Measurements from ENCODE around the gene REPIN1.
A peak's percentile ranks its signal among the peaks of the same experiment; 100 is the strongest.

Gene REPIN1

DNA sequence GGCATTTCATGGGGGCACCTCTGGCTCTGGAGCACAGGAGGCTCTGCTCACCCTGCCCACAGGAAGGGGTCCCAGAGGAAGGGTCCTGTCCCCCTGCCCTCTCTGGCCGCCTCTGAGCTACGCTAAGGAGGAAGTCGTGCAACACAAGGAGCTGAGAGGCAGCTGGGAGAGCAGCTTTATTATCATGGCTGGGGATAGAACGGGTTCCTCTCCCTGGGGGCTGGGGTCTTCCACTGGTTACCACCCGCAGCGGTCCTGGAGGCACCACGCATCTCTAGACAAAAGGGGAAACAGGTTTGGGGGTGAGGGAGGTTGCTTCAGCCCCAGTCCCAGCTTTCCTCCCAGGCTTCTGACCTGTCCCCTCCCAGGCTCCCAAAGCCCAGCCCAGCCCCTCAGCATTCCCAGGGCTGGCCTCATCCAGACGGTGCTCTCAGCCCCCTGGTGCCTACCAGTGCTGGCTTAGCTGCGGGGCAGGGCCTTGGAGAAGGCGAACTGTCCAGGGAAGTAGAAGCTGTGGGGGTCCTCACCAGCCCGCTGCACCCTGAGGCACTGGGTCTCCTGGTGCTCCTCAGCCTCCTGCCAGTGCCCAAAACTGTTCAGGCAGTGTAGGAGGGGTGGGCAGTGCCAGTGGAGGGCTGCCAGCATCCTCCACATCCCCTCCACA lies 30.3 kb upstream of the REPIN1 start:
- no peaks in the 10 kb centered on the region for H3K9me3 ChIP-seq (ENCODE audit: insufficient read depth, low read depth, low read length)
- peaks cover 47% of the 10 kb centered on the region for H3K36me3 ChIP-seq (ENCODE audit: insufficient read depth, low read depth, low read length)
- H3K27me3 ChIP-seq (ENCODE audit: insufficient read depth, low read length) = peaks cover 24% of the 10 kb centered on the region
- H3K27ac ChIP-seq (ENCODE audit: low read length) = no peak overlapping the region
- no peak overlapping the region for H3K4me3 ChIP-seq (ENCODE audit: low read length)
- H3K4me1 ChIP-seq (ENCODE audit: insufficient read depth, low read length) = peaks cover 24% of the 10 kb centered on the region
- H3K9ac ChIP-seq (ENCODE audit: low read depth, low read length) = no peak overlapping the region

DNA sequence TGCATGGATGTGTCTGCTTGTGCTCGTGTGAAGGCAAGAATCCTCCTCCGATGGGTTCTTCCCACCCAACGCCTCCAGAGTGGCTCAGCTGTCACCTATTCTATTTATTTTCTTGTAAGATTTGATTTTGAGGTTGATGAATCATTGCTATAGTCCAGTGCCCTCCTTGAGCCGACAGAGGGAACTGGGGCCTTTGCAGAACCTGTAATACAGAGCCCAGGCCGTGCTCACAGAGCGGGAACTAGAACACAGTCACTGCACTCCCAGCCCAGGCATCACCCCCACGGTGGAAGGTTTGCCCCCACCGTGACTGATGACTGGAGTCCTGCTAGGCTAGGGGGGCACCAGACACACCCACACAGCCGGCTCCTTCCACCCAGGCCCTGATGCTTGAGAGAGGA lies 29.2 kb upstream of the REPIN1 start:
- Histone ChIP-seq H3K4me1 (ENCODE audit: insufficient read depth, low read length) (peaks cover 24% of the 10 kb centered on the region), H3K27me3 (ENCODE audit: insufficient read depth, low read length) (peaks cover 34% of the 10 kb centered on the region), H3K9ac (ENCODE audit: low read depth, low read length) (peak overlapping the region; percentile 68; the same call in 1 of the 2 replicates)

DNA sequence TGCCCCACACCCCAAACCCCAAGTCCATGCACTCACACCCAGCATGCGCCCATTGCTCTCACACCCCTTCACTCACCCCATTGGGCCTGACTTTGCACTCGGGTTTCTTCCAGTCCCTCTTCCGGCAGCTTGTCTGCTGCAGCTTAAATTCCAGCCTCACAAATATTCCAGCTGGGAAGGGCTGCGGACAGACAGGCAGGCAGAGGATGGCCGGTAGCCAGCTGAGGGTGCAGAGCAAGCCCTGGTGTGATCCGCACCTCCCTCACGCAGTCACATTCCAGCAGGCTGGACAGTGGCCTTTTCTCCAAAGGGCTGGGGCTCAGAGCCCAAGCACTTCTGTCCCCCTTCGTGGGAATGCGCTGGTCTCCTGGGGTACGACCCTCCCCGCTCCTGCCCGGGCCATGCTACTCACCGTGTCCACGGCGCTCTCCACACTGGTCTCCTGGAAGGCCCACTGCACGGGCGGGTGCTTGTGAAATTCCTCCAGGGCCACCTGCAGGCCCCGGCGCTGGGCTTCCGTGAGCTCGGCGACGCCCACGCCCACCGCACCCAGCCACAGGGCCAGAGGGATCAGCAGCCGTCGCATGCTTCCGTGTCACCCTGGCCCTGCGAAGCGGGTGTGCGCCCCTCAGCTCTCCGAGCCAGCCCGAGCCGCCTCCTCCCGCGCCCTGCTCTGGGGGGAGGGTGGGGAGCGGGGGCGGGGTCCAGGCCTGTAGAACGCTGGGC lies 28.4 kb upstream of the REPIN1 start:
- H3K9ac ChIP-seq (ENCODE audit: low read depth, low read length) = peak overlapping the region; percentile 79; the same call in 1 of the 2 replicates
- peak overlapping the region; percentile 79 for H3K4me3 ChIP-seq (ENCODE audit: low read length)
- H3K4me1 ChIP-seq (ENCODE audit: insufficient read depth, low read length) = peaks cover 23% of the 10 kb centered on the region
- peaks cover 34% of the 10 kb centered on the region for H3K27me3 ChIP-seq (ENCODE audit: insufficient read depth, low read length)
- H3K36me3 ChIP-seq (ENCODE audit: insufficient read depth, low read depth, low read length) = peaks cover 39% of the 10 kb centered on the region
- H3K27ac ChIP-seq (ENCODE audit: low read length) = no peak overlapping the region
- no peaks in the 10 kb centered on the region; the same call in 1 of the 2 replicates for H3K9me3 ChIP-seq (ENCODE audit: insufficient read depth, low read depth, low read length)

More for the DNA sequence above, 29.2 kb upstream of the REPIN1 start:
- Histone ChIP-seq H3K9me3 (ENCODE audit: insufficient read depth, low read depth, low read length) (no peaks in the 10 kb centered on the region; the same call in 1 of the 2 replicates), H3K27ac (ENCODE audit: low read length) (no peak overlapping the region), H3K36me3 (ENCODE audit: insufficient read depth, low read depth, low read length) (peaks cover 39% of the 10 kb centered on the region), H3K4me3 (ENCODE audit: low read length) (peak overlapping the region; percentile 79; the same call in 1 of the 2 replicates)

DNA sequence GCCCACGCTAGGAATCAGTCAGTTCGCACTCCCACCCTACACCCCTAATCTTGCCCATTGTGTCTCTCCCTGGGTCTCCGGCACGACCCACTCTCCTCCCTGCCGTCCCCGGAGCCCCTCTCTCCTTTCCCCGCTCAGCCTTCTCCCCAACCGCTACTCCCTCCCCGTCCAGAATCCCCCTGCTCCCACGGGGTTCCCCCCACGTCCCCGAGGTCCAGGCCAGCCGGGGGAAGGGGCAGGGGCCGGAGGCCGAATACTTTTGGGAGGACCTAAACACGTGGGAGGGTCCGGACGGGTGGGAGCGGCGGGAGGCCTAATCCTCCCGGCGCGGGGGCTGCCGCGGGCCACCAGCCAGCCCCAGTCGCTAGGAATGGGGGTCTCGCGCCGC lies 27.8 kb upstream of the REPIN1 start:
- Histone ChIP-seq H3K27me3 (ENCODE audit: insufficient read depth, low read length) (peaks cover 34% of the 10 kb centered on the region), H3K27ac (ENCODE audit: low read length) (no peak overlapping the region), H3K36me3 (ENCODE audit: insufficient read depth, low read depth, low read length) (peaks cover 36% of the 10 kb centered on the region), H3K4me3 (ENCODE audit: low read length) (peak overlapping the region; percentile 79), H3K4me1 (ENCODE audit: insufficient read depth, low read length) (peaks cover 16% of the 10 kb centered on the region), H3K9me3 (ENCODE audit: insufficient read depth, low read depth, low read length) (no peaks in the 10 kb centered on the region; the same call in 1 of the 2 replicates), H3K9ac (ENCODE audit: low read depth, low read length) (peak overlapping the region; percentile 79; the same call in 1 of the 2 replicates)

DNA sequence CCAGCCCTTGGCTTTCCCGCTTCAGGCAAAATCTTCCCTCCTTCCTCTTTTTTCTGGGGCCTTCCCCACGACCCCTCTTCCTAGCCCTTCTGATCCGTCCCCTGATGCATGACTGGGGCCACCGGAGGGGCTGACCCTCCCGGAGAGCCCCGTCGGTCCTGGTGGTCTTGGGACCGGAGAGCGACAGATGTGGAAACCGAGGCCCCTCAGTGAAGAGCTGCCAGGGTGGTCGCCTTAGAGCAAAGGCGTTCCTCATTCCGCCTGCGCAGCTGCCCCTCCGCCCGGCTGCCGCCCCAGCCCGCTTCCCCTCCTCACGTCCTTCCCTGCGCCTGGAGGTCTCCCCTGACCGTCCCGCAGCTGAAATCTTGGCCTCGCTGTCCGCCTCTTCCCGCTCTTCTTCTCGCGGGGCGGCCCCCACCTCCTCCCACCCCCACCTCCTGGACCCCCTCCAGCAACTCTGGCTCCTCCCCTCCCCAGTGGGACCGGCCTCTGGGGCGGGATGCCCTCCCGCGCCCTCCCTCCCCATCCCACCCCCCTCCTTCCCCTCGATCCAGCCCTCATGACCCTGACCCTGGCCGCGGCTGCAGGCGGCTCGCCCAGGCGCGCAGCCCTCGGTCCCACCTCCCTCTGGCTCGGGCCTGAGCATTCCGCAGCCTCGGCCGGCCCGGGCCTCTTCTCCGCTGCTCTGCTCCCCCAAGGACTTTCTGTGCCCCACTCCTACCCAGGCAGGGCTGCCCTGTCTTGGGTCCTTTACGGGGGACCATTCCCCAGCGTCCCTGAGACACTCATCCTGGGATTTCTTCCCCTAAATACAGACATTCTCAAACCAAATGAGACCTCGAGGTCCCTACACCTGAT lies 27.1 kb upstream of the REPIN1 start, which contains the start of gene RARRES2:
TSS of gene RARRES2 (minus strand) at position 367 of the 858 bp plus-strand sequence. CDS start 1,020 bp downstream, outside the sequence.
- H3K4me1 ChIP-seq (ENCODE audit: insufficient read depth, low read length) = peaks cover 10% of the 10 kb centered on the region; the same call in 1 of the 2 replicates
- H3K9ac ChIP-seq (ENCODE audit: low read depth, low read length) = peak within 1 kb of the TSS; percentile 79; the same call in 1 of the 2 replicates
- no peaks in the 10 kb centered on the region; the same call in 1 of the 2 replicates for H3K9me3 ChIP-seq (ENCODE audit: insufficient read depth, low read depth, low read length)
- H3K27me3 ChIP-seq (ENCODE audit: insufficient read depth, low read length) = peaks cover 34% of the 10 kb centered on the region
- no peak within 1 kb of the TSS for H3K27ac ChIP-seq (ENCODE audit: low read length)
- peak within 1 kb of the TSS; percentile 79 for H3K4me3 ChIP-seq (ENCODE audit: low read length)
- peaks cover 30% of the 10 kb centered on the region for H3K36me3 ChIP-seq (ENCODE audit: insufficient read depth, low read depth, low read length)

DNA sequence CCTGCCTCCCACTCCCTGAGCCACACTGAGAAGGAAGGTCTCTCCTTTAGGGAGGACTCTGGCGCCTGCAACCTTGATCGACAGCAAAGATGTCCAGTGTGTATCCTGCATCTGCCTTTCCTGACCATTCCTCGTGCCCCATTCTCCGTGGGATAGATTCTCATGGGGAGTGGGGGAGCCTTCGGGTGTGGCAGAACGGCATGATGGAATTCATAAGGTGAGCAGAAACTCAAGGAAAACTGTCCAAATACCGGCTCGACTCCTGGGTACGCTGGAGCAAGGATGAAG lies 26.6 kb upstream of the REPIN1 start:
- peaks cover 34% of the 10 kb centered on the region for H3K27me3 ChIP-seq (ENCODE audit: insufficient read depth, low read length)
- H3K9me3 ChIP-seq (ENCODE audit: insufficient read depth, low read depth, low read length) = no peaks in the 10 kb centered on the region; the same call in 1 of the 2 replicates
- H3K9ac ChIP-seq (ENCODE audit: low read depth, low read length) = peak overlapping the region; percentile 74; the same call in 1 of the 2 replicates
- H3K4me1 ChIP-seq (ENCODE audit: insufficient read depth, low read length) = peaks cover 8% of the 10 kb centered on the region; the same call in 1 of the 2 replicates
- H3K27ac ChIP-seq (ENCODE audit: low read length) = no peak overlapping the region
- peak overlapping the region; percentile 79 for H3K4me3 ChIP-seq (ENCODE audit: low read length)
- H3K36me3 ChIP-seq (ENCODE audit: insufficient read depth, low read depth, low read length) = peaks cover 24% of the 10 kb centered on the region

DNA sequence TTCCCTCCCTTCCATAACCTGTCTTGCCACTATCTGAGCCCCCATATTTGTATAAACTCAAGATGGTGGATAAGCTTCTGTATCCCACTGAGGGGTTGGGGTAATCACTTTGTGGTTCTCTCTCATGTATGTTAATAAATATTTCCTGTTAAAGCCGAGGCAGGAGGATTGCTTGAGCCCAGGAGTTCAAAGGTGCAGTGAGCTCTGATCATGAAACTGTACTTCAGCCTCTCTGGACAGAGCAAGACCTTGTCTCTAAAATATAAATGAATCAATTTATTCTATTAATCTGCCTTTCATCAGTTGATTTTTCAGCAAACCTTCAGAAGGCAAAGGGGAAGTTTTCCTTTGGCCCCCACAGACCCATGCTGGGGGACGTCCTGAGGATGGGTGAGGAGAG lies 25.4 kb upstream of the REPIN1 start:
- Histone ChIP-seq H3K27me3 (ENCODE audit: insufficient read depth, low read length) (peaks cover 34% of the 10 kb centered on the region), H3K4me3 (ENCODE audit: low read length) (no peak overlapping the region), H3K9ac (ENCODE audit: low read depth, low read length) (no peak overlapping the region), H3K9me3 (ENCODE audit: insufficient read depth, low read depth, low read length) (no peaks in the 10 kb centered on the region; the same call in 1 of the 2 replicates), H3K27ac (ENCODE audit: low read length) (no peak overlapping the region), H3K4me1 (ENCODE audit: insufficient read depth, low read length) (peaks cover 8% of the 10 kb centered on the region; the same call in 1 of the 2 replicates), H3K36me3 (ENCODE audit: insufficient read depth, low read depth, low read length) (peaks cover 12% of the 10 kb centered on the region)

DNA sequence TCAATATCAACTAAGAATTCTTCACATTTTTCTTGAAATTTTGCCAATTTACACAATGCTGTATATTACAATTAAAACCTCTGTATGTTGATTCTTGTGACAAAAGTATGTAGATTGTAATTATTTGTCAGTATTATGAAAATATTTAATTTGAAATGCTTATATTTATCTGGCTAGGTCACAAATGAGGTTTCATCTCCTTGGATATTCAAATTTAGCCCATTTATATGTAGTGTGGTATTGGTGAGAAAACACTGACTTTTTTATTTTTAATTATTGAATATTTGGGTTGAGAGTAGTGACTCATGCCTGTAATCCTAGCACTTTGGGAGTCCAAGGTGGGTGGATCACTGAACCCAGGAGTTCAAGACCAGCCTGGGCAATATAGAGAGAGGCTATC lies 24.3 kb upstream of the REPIN1 start:
- peaks cover 3% of the 10 kb centered on the region for H3K36me3 ChIP-seq (ENCODE audit: insufficient read depth, low read depth, low read length)
- H3K9ac ChIP-seq (ENCODE audit: low read depth, low read length) = no peak overlapping the region
- peaks cover 34% of the 10 kb centered on the region for H3K27me3 ChIP-seq (ENCODE audit: insufficient read depth, low read length)
- H3K4me3 ChIP-seq (ENCODE audit: low read length) = no peak overlapping the region
- no peaks in the 10 kb centered on the region; the same call in 1 of the 2 replicates for H3K9me3 ChIP-seq (ENCODE audit: insufficient read depth, low read depth, low read length)
- no peak overlapping the region for H3K27ac ChIP-seq (ENCODE audit: low read length)
- peaks cover 8% of the 10 kb centered on the region; the same call in 1 of the 2 replicates for H3K4me1 ChIP-seq (ENCODE audit: insufficient read depth, low read length)

DNA sequence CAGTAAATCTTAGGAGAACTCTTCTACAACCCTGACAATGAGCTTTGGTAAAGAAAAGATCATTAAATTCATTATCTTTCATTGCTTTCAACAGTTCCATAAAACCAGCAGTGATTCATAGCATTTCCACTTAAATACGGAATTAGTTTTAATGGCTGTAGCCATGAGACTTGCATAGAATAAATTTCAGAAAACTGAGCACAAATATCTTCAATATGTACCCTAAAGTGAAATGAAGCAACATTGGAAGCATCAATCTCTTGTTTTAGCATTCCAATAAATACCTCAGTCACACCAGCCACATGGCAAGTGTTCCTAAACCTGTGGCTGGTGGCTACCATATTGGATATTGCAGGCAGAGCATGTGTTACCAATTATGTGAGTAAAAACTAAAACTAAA lies 23.6 kb upstream of the REPIN1 start:
- Histone ChIP-seq H3K4me3 (ENCODE audit: low read length) (no peak overlapping the region), H3K27me3 (ENCODE audit: insufficient read depth, low read length) (peaks cover 34% of the 10 kb centered on the region), H3K9ac (ENCODE audit: low read depth, low read length) (no peak overlapping the region), H3K4me1 (ENCODE audit: insufficient read depth, low read length) (peaks cover 8% of the 10 kb centered on the region; the same call in 1 of the 2 replicates), H3K36me3 (ENCODE audit: insufficient read depth, low read depth, low read length) (no peaks in the 10 kb centered on the region), H3K27ac (ENCODE audit: low read length) (no peak overlapping the region), H3K9me3 (ENCODE audit: insufficient read depth, low read depth, low read length) (no peaks in the 10 kb centered on the region; the same call in 1 of the 2 replicates)

DNA sequence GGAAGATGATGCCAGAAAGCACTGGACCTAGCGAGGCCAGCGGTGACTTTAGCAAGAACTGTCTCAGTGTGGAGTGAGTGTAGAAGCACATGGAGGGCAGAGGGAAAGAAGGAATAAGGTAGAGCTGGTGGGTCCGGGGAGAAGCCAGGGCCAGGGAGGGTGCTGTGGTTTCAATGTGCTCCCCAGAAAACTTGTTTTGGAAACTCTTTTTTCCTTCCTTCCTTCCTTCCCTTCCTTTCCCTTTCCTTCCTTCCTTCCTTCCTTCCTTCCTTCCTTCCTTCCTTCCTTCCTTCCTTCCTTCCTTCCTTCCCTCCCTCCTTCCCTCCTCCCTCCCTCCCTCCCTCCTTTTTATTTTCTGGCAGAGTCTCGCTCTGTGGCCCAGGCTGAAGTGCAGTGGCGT lies 21.7 kb upstream of the REPIN1 start:
- H3K27ac ChIP-seq (ENCODE audit: low read length) = no peak overlapping the region
- H3K4me3 ChIP-seq (ENCODE audit: low read length) = no peak overlapping the region
- no peaks in the 10 kb centered on the region for H3K36me3 ChIP-seq (ENCODE audit: insufficient read depth, low read depth, low read length)
- H3K9me3 ChIP-seq (ENCODE audit: insufficient read depth, low read depth, low read length) = no peaks in the 10 kb centered on the region; the same call in 1 of the 2 replicates
- H3K4me1 ChIP-seq (ENCODE audit: insufficient read depth, low read length) = peaks cover 6% of the 10 kb centered on the region; the same call in 1 of the 2 replicates
- no peak overlapping the region for H3K9ac ChIP-seq (ENCODE audit: low read depth, low read length)
- H3K27me3 ChIP-seq (ENCODE audit: insufficient read depth, low read length) = peaks cover 24% of the 10 kb centered on the region

DNA sequence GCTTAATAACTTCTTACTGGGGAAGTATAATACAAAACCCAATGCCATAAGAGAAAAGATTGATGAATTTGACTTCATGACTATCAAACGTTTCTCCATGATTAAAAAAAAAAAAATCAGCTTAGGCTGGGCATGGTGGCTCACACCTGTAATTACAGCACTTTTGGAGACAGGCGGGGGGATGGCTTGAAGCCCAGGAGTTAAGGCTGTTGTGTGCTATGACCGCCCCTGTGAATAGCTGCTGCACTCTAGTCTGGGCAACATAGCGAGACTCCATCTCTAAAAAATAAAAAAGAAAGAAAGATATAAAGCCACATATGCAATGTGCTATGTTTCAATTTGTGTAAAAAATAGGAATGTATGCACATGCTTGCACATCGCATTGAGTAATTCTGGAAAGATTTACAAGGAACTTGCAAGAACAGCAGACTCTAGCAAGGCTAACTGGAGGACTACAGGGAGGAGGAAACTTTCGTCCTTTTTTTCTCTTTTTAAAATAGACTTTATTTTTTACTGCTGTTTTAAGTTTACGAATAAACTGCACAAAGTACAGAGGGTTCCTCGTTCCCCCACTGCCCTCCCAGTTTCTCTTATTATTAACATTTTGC lies 16.9 kb upstream of the REPIN1 start:
- Histone ChIP-seq H3K4me3 (ENCODE audit: low read length) (no peak overlapping the region), H3K36me3 (ENCODE audit: insufficient read depth, low read depth, low read length) (no peaks in the 10 kb centered on the region), H3K27ac (ENCODE audit: low read length) (no peak overlapping the region), H3K4me1 (ENCODE audit: insufficient read depth, low read length) (0 out of 2 replicates have a peak, but pooled peaks cover 2% of the 10 kb centered on the region), H3K9me3 (ENCODE audit: insufficient read depth, low read depth, low read length) (no peaks in the 10 kb centered on the region), H3K9ac (ENCODE audit: low read depth, low read length) (no peak overlapping the region), H3K27me3 (ENCODE audit: insufficient read depth, low read length) (no peaks in the 10 kb centered on the region)

Measured in iPS-20b (cell line).